RCC 7860 (cell line): ENCODE data around the gene SPSB2.
"Not testable (repeated sequence)": the region's sequence is repeated elsewhere in the genome, so short reads cannot be mapped to it uniquely, and the experiment has no call there.

ENCODE experiments used
- DNase-seq: peaks from one replicate; pipeline ENCODE4 v3.0.0-alpha.2; 2015; ENCODE audit warnings: low spot score
- FAIRE-seq: peaks from 2 replicates; lab custom pipeline; 2012; peaks lifted over from hg19 to GRCh38; lab: Jason Lieb, UNC

Gene SPSB2

GRCh38 chr12:6871052-6871957 lies 1.8 kb downstream of the SPSB2 start:
- DNase-seq (peak; percentile 55), FAIRE-seq (no peak)

DNA sequence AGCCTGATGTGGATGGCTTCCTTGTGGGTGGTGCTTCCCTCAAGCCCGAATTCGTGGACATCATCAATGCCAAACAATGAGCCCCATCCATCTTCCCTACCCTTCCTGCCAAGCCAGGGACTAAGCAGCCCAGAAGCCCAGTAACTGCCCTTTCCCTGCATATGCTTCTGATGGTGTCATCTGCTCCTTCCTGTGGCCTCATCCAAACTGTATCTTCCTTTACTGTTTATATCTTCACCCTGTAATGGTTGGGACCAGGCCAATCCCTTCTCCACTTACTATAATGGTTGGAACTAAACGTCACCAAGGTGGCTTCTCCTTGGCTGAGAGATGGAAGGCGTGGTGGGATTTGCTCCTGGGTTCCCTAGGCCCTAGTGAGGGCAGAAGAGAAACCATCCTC lies 2.8 kb downstream of the SPSB2 start:
- not testable (repeated sequence) for FAIRE-seq, DNase-seq

DNA sequence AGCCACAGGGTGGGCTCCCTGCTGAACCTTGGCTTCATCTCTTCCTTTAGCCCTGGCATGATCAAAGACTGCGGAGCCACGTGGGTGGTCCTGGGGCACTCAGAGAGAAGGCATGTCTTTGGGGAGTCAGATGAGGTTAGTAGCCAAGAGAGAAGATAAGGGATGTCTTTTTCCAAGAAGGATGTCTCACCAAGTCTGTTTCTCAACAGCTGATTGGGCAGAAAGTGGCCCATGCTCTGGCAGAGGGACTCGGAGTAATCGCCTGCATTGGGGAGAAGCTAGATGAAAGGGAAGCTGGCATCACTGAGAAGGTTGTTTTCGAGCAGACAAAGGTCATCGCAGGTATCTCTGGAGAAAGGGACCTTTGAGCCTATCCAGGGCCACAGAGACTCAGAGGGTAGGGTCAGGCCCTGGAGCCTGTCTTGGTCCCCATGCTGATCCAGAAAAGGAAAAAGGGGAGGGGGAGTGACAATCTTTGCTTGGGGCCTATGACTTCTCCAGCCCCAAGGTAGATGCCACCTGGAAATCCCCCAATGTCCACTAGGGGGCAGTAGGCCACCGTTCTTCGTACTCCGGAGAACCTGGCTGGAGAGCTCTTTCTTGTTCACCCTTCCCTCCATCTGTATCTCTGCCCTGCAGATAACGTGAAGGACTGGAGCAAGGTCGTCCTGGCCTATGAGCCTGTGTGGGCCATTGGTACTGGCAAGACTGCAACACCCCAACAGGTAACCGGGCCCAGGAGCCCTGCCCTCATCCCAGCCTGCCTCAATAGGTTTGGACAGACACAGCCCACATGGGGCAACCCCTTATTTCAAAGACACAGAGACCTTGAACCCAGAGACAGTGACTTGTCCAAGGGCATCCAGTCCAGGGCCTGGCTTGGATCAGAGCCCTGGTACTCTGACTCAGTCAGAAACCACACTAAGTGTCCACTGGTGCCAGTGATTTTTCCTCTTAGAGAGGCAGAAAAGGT lies 3.8 kb downstream of the SPSB2 start:
- FAIRE-seq (no peak), DNase-seq (peak; percentile 67)

GRCh38 chr12:6868211-6869048 lies 4.7 kb downstream of the SPSB2 start:
- no peak for DNase-seq
- FAIRE-seq, result no peak

- DNase-seq, result peak; percentile 73
- FAIRE-seq, result no peak
These were observed 5.5 kb downstream of the SPSB2 start, which contains the start of gene TPI1 for GRCh38 chr12:6867413-6868210. TSS of gene TPI1 (plus strand) at chr12:6867531. CDS start at chr12:6867567, 36 bp downstream.

DNA sequence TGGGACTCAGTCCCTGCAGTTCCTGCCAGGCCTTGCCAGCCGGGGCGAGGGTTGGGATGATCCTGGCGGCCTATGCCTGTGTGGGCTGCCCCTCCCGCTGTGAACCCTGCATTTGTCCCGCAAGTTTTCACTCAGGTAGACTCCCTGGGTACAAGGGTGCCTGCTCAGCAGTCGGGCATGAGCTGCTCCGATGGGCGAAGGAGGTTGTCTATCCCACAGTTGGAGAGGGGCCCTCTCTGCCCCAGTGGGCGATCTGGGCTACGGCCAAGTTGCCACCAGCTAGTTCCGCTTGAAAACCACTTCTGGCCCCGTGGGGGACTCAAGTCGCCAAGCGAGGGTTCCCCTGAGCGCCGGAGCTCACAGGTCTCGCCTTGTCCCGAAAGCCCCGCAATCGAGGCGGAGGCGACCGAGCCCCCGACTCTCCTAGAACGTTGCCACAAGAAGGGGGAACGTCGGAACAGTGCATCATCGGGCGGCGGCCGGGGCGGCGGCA lies 6.1 kb downstream of the SPSB2 start:
- DNase-seq (no peak), FAIRE-seq (no peak)

GRCh38 chr12:6866163-6866919 lies 6.8 kb downstream of the SPSB2 start:
- FAIRE-seq (no peak), DNase-seq (no peak)

GRCh38 chr12:6865307-6865706 lies 7.8 kb downstream of the SPSB2 start:
- not testable (repeated sequence) for DNase-seq, FAIRE-seq

DNA sequence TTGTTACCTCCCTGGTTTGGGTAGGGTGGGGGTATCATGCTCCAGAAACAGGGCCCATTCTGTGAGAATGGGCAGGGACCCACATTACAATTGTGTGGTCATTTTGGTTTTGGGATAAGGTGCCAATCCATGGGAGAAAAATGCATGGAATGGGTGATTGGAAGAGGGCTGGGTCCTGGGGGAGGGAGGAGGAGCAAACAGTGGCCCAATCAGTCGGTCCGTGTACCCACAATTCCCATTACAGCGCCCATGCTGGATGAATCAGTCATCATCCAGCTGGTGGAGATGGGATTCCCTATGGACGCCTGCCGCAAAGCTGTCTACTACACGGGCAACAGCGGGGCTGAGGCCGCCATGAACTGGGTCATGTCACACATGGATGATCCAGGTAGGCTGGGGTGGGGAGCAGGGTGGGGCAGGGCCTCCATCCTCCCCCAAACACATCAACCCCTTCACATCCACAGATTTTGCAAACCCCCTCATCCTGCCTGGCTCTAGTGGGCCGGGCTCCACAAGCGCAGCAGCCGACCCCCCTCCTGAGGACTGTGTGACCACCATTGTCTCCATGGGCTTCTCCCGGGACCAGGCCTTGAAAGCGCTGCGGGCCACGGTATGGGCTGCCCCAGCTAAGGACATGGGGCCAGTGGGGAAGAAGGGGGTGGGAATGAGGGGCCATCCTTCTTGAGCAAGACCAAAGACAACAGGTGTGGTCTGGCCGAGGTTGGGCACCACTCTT lies 9.3 kb downstream of the SPSB2 start:
- no peak for DNase-seq
- no peak for FAIRE-seq

DNA sequence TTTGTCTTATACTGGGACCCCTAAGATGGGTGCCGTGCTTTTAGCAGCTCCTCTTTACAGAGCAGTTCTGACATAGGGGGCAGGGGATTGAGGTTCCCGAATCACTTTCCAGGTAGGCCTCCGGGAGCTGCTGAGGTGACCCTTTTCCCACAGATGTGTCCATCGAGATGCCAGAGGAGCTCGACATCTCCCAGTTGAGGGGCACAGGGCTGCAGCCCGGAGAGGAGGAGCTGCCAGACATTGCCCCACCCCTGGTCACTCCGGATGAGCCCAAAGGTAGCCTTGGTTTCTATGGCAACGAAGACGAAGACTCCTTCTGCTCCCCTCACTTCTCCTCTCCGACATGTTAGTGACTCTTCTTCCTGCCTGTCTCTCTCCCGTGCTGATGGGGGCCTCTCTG lies 10.1 kb downstream of the SPSB2 start:
- FAIRE-seq (no peak), DNase-seq (no peak)

DNA sequence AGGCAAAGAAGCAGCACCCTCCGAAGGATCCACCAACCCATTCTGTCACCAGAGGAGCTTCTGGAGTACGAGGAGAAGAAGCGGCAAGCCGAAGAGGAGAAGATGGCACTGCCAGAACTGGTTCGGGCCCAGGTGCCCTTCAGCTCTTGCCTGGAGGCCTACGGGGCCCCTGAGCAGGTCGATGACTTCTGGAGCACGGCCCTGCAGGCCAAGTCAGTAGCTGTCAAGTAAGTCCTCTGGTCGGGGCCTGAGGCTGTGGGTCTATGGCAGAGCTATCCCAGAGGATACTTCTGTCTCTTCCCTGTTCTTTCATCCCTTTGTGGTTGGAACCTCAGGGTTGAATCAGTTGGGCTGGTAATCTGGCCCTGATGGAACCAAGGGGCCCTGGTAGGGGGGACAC lies 11.7 kb downstream of the SPSB2 start:
- no peak for FAIRE-seq
- DNase-seq, result no peak

DNA sequence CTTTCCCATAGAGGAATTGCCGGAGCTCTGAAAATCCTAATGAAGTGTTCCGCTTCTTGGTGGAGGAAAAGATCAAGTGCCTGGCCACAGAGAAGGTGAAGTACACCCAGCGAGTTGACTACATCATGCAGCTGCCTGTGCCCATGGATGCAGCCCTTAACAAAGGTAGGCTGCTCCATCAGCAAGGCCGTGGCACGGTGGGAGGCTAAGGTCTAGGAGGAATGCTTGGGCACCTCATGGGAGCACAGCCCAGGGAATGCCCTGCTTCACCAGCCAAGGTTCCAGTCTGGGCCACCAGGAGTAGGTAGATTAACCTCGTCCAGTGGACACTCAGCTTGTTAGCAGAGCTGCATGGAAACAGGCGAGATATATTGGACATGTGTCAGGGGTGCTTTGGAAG lies 12.2 kb downstream of the SPSB2 start:
- DNase-seq, result no peak
- FAIRE-seq, result no peak

GRCh38 chr12:6860116-6860515 lies 13.0 kb downstream of the SPSB2 start:
- DNase-seq (no peak), FAIRE-seq (no peak)

DNA sequence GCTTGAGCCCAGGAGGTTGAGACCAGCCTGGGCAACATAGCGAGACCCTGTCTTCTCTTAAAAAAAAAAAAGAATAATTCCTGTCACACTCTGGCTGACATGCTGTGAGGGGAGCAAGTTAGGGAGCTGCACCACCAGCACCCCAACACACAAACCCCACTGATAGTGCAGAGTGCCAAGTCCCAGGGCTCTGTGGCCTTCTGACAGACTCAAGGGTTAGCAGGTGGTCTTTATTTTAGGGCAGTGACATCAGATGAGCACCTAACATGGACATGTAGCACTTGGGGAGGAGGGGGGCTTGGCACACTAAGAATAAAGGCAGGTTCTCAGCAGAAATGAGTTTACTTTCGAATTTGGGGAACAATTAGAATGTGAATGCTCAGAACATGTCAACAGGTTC lies 14.3 kb downstream of the SPSB2 start:
- no peak for DNase-seq
- FAIRE-seq, result no peak

DNA sequence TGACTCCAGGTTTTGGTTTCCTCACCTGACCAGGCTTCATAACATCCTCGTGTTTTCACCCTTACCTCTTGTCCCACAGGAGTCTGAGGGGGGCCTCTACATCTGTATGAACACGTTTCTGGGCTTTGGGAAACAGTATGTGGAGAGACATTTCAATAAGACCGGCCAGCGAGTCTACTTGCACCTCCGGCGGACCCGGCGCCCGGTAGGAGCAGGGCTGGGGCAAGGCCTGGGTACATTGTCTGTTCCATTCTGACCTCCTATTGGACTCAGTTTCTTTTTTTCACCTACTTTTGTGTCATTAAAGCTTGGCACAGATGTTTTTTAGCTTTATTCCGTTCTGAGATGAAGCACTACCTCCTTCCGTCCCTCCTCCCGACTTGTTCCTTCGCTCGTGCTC lies 17.8 kb downstream of the SPSB2 start:
- FAIRE-seq (no peak), DNase-seq (no peak)

GRCh38 chr12:6854036-6854435 lies 19.1 kb downstream of the SPSB2 start:
- no peak for FAIRE-seq
- no peak for DNase-seq

DNA sequence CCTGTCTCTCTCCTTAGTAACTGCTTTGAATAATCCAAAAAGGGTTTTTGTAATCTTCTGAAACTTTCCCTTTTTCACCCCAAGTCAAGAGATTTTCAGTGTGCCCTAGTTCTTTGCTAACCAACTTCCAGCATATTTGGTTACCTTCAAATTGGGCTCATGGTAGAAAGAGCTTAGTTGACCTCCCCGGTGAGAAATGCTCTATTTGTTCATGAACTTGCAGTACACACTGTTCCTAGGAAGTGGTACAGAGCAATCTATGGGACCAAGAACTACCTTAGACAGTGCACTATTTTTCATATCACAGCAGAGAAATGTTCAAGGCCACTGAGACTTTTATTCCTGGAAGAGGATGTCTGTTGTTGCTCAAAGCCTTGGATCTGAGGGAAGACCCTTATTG lies 19.5 kb downstream of the SPSB2 start:
- DNase-seq (no peak), FAIRE-seq (no peak)

- no peak for FAIRE-seq
- DNase-seq, result peak; percentile 39
These were observed 20.3 kb downstream of the SPSB2 start for GRCh38 chr12:6852651-6853354.
